Sciatic nerve (tissue), 2 donors: Measurements from ENCODE around the gene CLSTN2. TPM values are rescaled to one million over a fixed set of nuclear protein-coding genes. Genes with fewer than 3 reads are reported as not detected.
A peak's percentile ranks its signal among the peaks of the same experiment; 100 is the strongest.

Source experiments
- ATAC-seq: fragments of 200-7000 bp; cut with Tn5 transposase; one replicate; pipeline ENCODE4 v1.9.1; 2020; ENCODE audit warnings: mild to moderate bottlenecking, moderate library complexity
- DNase-seq: peaks from one replicate; pipeline ENCODE4 v3.0.0-alpha.2; 2020; ENCODE audit warnings: low spot score
- intact Hi-C: fragments of 100-400 bp; cut with DNase I; formaldehyde crosslinking; loops from one replicate; pipeline ENCODE4 v1.14.2; 2022
- total RNA-seq: library from RNA; stranded (reverse); fragmentation: NEBNext Ultra II Directional; extraction: Animal tissue kit (Norgen Biotek cat#: 25700); gene quantifications from one replicate; pipeline ENCODE4 v1.2.1, GENCODE V29; 2021
- donor health status: DM: no; HTN: no; CAD: no.
- donor health status: DM: no; HTN: no; CAD: no.

Gene CLSTN2
- total RNA-seq, 1 donor from 2014 or later, result 5.1 TPM

GRCh38 chr3:140243575-140243974 lies 308.6 kb downstream of the CLSTN2 start:
- ATAC-seq (no peak), DNase-seq (no peak)

GRCh38 chr3:140244893-140245292 lies 309.9 kb downstream of the CLSTN2 start:
- no peak for ATAC-seq
- DNase-seq, result no peak
- intact Hi-C loops, result loop anchor here (5.0 kb wide), 1 partner anchor 978 kb away; no protein-coding TSS in a partner anchor

More at GRCh38 chr3:140243575-140243974, 308.6 kb downstream of the CLSTN2 start:
- intact Hi-C loops, result loop anchor here (5.0 kb wide), 1 partner anchor 976 kb away; no protein-coding TSS in a partner anchor

GRCh38 chr3:140246578-140246977 lies 311.6 kb downstream of the CLSTN2 start:
- no peak for DNase-seq
- intact Hi-C loops, result no loop called here
- no peak for ATAC-seq

- ATAC-seq, result no peak
- intact Hi-C loops, result no loop called here
- DNase-seq, result no peak
These were observed 312.8 kb downstream of the CLSTN2 start for GRCh38 chr3:140247775-140248174.

- ATAC-seq, result no peak
- intact Hi-C loops, result no loop called here
- no peak for DNase-seq
These were observed 314.2 kb downstream of the CLSTN2 start for GRCh38 chr3:140249188-140249587.

GRCh38 chr3:140250010-140250855 lies 315.2 kb downstream of the CLSTN2 start:
- ATAC-seq (peak; percentile 59), DNase-seq (no peak)
- intact Hi-C loops, result no loop called here

- ATAC-seq, result peak; percentile 69
- no peak for DNase-seq
- intact Hi-C loops, result no loop called here
These were observed 316.0 kb downstream of the CLSTN2 start for GRCh38 chr3:140250945-140251344.

GRCh38 chr3:140251678-140252077 lies 316.7 kb downstream of the CLSTN2 start:
- DNase-seq, result no peak
- intact Hi-C loops, result no loop called here
- no peak for ATAC-seq

GRCh38 chr3:140252812-140253656 lies 318.0 kb downstream of the CLSTN2 start:
- no peak for DNase-seq
- intact Hi-C loops, result no loop called here

GRCh38 chr3:140258222-140258724 lies 323.3 kb downstream of the CLSTN2 start:
- ATAC-seq (no peak), DNase-seq (no peak)
- intact Hi-C loops, result no loop called here

More at GRCh38 chr3:140252812-140253656, 318.0 kb downstream of the CLSTN2 start:
- no peak for ATAC-seq

GRCh38 chr3:140265302-140265701 lies 330.3 kb downstream of the CLSTN2 start:
- intact Hi-C loops, result loop anchor here (10.0 kb wide), 1 partner anchor 1599 kb away; no protein-coding TSS in a partner anchor

GRCh38 chr3:140268103-140268502 lies 333.1 kb downstream of the CLSTN2 start:
- ATAC-seq (no peak), DNase-seq (no peak)
- intact Hi-C loops, result loop anchor here (10.0 kb wide), 1 partner anchor 1597 kb away; no protein-coding TSS in a partner anchor

More at GRCh38 chr3:140265302-140265701, 330.3 kb downstream of the CLSTN2 start:
- DNase-seq (no peak), ATAC-seq (no peak)

- DNase-seq (no peak), ATAC-seq (no peak)
- intact Hi-C loops, result loop anchor here (10.0 kb wide), 1 partner anchor 1596 kb away; no protein-coding TSS in a partner anchor
These were observed 333.6 kb downstream of the CLSTN2 start for GRCh38 chr3:140268610-140269009.

- intact Hi-C loops, result no loop called here
- ATAC-seq (no peak), DNase-seq (no peak)
These were observed 335.3 kb downstream of the CLSTN2 start for GRCh38 chr3:140270329-140270728.

- no peak for ATAC-seq
- intact Hi-C loops, result no loop called here
These were observed 338.7 kb downstream of the CLSTN2 start for GRCh38 chr3:140273542-140274195.

GRCh38 chr3:140274429-140274828 lies 339.4 kb downstream of the CLSTN2 start:
- no peak for ATAC-seq
- intact Hi-C loops, result no loop called here
- no peak for DNase-seq

More at GRCh38 chr3:140273542-140274195, 338.7 kb downstream of the CLSTN2 start:
- no peak for DNase-seq

GRCh38 chr3:140276703-140277102 lies 341.7 kb downstream of the CLSTN2 start:
- no peak for ATAC-seq
- intact Hi-C loops, result no loop called here
- DNase-seq, result no peak

- ATAC-seq, result no peak
- DNase-seq, result no peak
- intact Hi-C loops, result no loop called here
These were observed 342.9 kb downstream of the CLSTN2 start for GRCh38 chr3:140277886-140278285.

GRCh38 chr3:140284372-140284771 lies 349.4 kb downstream of the CLSTN2 start:
- ATAC-seq, result no peak
- intact Hi-C loops, result no loop called here
- DNase-seq, result no peak
